DOHH2 (cell line): ENCODE results near the gene OR10J5.

Experiments
- H3F3A ChIP-seq: fragments of 200-600 bp; sonication (generic), shearing (Covaris generic); 2 replicates; pipeline ENCODE4 v1.6.0; 2016; ENCODE audit warnings: antibody characterized with exemption, mild to moderate bottlenecking; ENCODE audit not compliant: control insufficient read depth, insufficient read depth
- H3K27ac ChIP-seq: fragments of 200-600 bp; sonication (generic); 2 replicates; pipeline ENCODE4 v1.5.1; 2014; ENCODE audit warnings: low read depth, mild to moderate bottlenecking, low read length, moderate library complexity
- H3K27me3 ChIP-seq: fragments of 200-600 bp; sonication (generic); 2 replicates; pipeline ENCODE4 v1.6.1; 2014; ENCODE audit warnings: mild to moderate bottlenecking, low read length, mixed read lengths; ENCODE audit not compliant: control insufficient read depth
- H3K36me3 ChIP-seq: fragments of 200-600 bp; sonication (generic); 2 replicates; pipeline ENCODE4 v1.6.1; 2014; ENCODE audit warnings: mild to moderate bottlenecking, low read length, moderate library complexity, mixed read lengths; ENCODE audit not compliant: control insufficient read depth
- H3K4me1 ChIP-seq: fragments of 200-600 bp; sonication (generic); 2 replicates; pipeline ENCODE4 v1.6.1; 2014; ENCODE audit warnings: mild to moderate bottlenecking, low read length, mixed read lengths; ENCODE audit not compliant: control insufficient read depth
- H3K4me2 ChIP-seq: fragments of 200-600 bp; sonication (generic); 2 replicates; pipeline ENCODE4 v1.6.0; 2014; ENCODE audit warnings: mild to moderate bottlenecking, low read length, moderate library complexity
- H3K4me3 ChIP-seq: fragments of 200-600 bp; sonication (generic); 2 replicates; pipeline ENCODE4 v1.5.1; 2014; ENCODE audit warnings: mild to moderate bottlenecking, low read length, mixed read lengths
- H3K79me2 ChIP-seq: fragments of 200-600 bp; sonication (generic); 2 replicates; pipeline ENCODE4 v1.6.1; 2014; ENCODE audit warnings: mild to moderate bottlenecking, low read length, mixed read lengths; ENCODE audit not compliant: control insufficient read depth
- H3K9me2 ChIP-seq: fragments of 200-600 bp; sonication (generic); replicated peaks from 2 replicates; pipeline ENCODE4 v1.6.1; 2014; ENCODE audit warnings: mild to moderate bottlenecking, low read length, mixed read lengths; ENCODE audit not compliant: control insufficient read depth
- H3K9me3 ChIP-seq: fragments of 200-600 bp; sonication (generic); 2 replicates; pipeline ENCODE4 v1.6.1; 2014; ENCODE audit warnings: antibody characterized with exemption, low read length, mixed read lengths; ENCODE audit not compliant: control insufficient read depth, insufficient read depth
- H4K20me1 ChIP-seq: fragments of 200-600 bp; sonication (generic); 2 replicates; pipeline ENCODE4 v1.6.0; 2014; ENCODE audit warnings: low read depth, mild to moderate bottlenecking, antibody characterized with exemption, low read length, moderate library complexity; ENCODE audit not compliant: control insufficient read depth, insufficient read depth
- CTCF ChIP-seq: fragments of 200-600 bp; sonication (generic); IDR thresholded peaks from one replicate; pipeline ENCODE4 v1.5.1; 2014; ENCODE audit warnings: antibody characterized with exemption, mild to moderate bottlenecking, low read depth, low read length; ENCODE audit not compliant: poor library complexity, severe bottlenecking
- EZH2phosphoT487 ChIP-seq: fragments of 200-600 bp; sonication (generic); IDR thresholded peaks from 2 replicates; pipeline ENCODE4 v1.6.1; 2017; ENCODE audit warnings: borderline replicate concordance, mild to moderate bottlenecking, antibody characterized with exemption, low read length, moderate library complexity, mixed read lengths

Gene OR10J5

GRCh38 chr1:159560599-159560998 is 24.8 kb upstream of the OR10J5 start:
- no peaks in the 10 kb centered on the region for H3F3A ChIP-seq
- no peak for TF ChIP-seq CTCF
- no peak for TF ChIP-seq EZH2phosphoT487
- H3K27me3 ChIP-seq: no peaks in the 10 kb centered on the region
- H3K27ac ChIP-seq: no peak overlapping the region
- no peaks in the 10 kb centered on the region for H3K4me1 ChIP-seq
- H3K4me3 ChIP-seq: no peak overlapping the region
- H3K4me2 ChIP-seq: no peak overlapping the region
- no peaks in the 10 kb centered on the region for H3K9me3 ChIP-seq
- H3K36me3 ChIP-seq: no peaks in the 10 kb centered on the region
- H3K9me2 ChIP-seq: no peaks in the 10 kb centered on the region
- no peaks in the 10 kb centered on the region for H3K79me2 ChIP-seq
- H4K20me1 ChIP-seq: no peaks in the 10 kb centered on the region

GRCh38 chr1:159556931-159557369 is 21.1 kb upstream of the OR10J5 start:
- Histone ChIP-seq H3K9me2 (no peaks in the 10 kb centered on the region), H3K27ac (no peak overlapping the region), H3K36me3 (no peaks in the 10 kb centered on the region), H3F3A (no peaks in the 10 kb centered on the region), H3K79me2 (no peaks in the 10 kb centered on the region), H3K4me2 (no peak overlapping the region), H3K9me3 (no peaks in the 10 kb centered on the region), H3K27me3 (no peaks in the 10 kb centered on the region), H3K4me3 (no peak overlapping the region), H4K20me1 (no peaks in the 10 kb centered on the region), H3K4me1 (no peaks in the 10 kb centered on the region)
- TF ChIP-seq CTCF (no peak), EZH2phosphoT487 (no peak)

- Histone ChIP-seq H3K4me2 (no peak overlapping the region), H3K79me2 (no peaks in the 10 kb centered on the region), H4K20me1 (no peaks in the 10 kb centered on the region), H3K9me3 (no peaks in the 10 kb centered on the region), H3K27me3 (no peaks in the 10 kb centered on the region), H3K27ac (no peak overlapping the region), H3K4me3 (no peak overlapping the region), H3K36me3 (no peaks in the 10 kb centered on the region), H3K9me2 (no peaks in the 10 kb centered on the region), H3K4me1 (no peaks in the 10 kb centered on the region), H3F3A (no peaks in the 10 kb centered on the region)
- TF ChIP-seq CTCF (no peak), EZH2phosphoT487 (no peak)
Measured at GRCh38 chr1:159554696-159555095, 18.9 kb upstream of the OR10J5 start.

- Histone ChIP-seq H3K27me3 (no peaks in the 10 kb centered on the region), H3K4me2 (no peak overlapping the region), H3K79me2 (no peaks in the 10 kb centered on the region), H3K36me3 (no peaks in the 10 kb centered on the region), H3K9me3 (no peaks in the 10 kb centered on the region), H3K4me3 (no peak overlapping the region), H3K9me2 (no peaks in the 10 kb centered on the region), H3K27ac (no peak overlapping the region), H3K4me1 (no peaks in the 10 kb centered on the region), H4K20me1 (no peaks in the 10 kb centered on the region), H3F3A (no peaks in the 10 kb centered on the region)
- no peak for TF ChIP-seq CTCF
- no peak for TF ChIP-seq EZH2phosphoT487
Measured at GRCh38 chr1:159554261-159554660, 18.5 kb upstream of the OR10J5 start.
